ENCODE measurements around the gene KLHL4. TPM values are rescaled to one million over a fixed set of nuclear protein-coding genes. Genes with fewer than 3 reads are reported as not detected.

Gene KLHL4
- total RNA-seq, 4 donors from 2014 or later = 0.51 to 1.3 (median 0.85) TPM

- TF ChIP-seq CTCF (IDR thresholded peaks at IDR 0.05; ENCODE audit: low read depth) = no peak
These were observed 64.9 kb downstream of the KLHL4 start for GRCh38 chrX:87582453-87582852.

- no peak for TF ChIP-seq CTCF (IDR thresholded peaks at IDR 0.05; ENCODE audit: low read depth)
These were observed 66.1 kb downstream of the KLHL4 start for GRCh38 chrX:87583679-87584078.

- no peak for TF ChIP-seq CTCF (IDR thresholded peaks at IDR 0.05; ENCODE audit: low read depth)
These were observed 98.8 kb downstream of the KLHL4 start for GRCh38 chrX:87616371-87616770.

GRCh38 chrX:87621697-87622096 lies 104.1 kb downstream of the KLHL4 start:
- TF ChIP-seq CTCF (IDR thresholded peaks at IDR 0.05; ENCODE audit: low read depth) = no peak

- TF ChIP-seq CTCF (IDR thresholded peaks at IDR 0.05; ENCODE audit: low read depth) = no peak
These were observed 109.4 kb downstream of the KLHL4 start for GRCh38 chrX:87626996-87627395.

GRCh38 chrX:87634361-87634760 lies 116.8 kb downstream of the KLHL4 start:
- TF ChIP-seq CTCF (IDR thresholded peaks at IDR 0.05; ENCODE audit: low read depth) = no peak

GRCh38 chrX:87636533-87636932 lies 118.9 kb downstream of the KLHL4 start:
- TF ChIP-seq CTCF (IDR thresholded peaks at IDR 0.05; ENCODE audit: low read depth) = no peak

Data from subcutaneous adipose tissue (tissue), 4 donors.